Activated T-helper 2 cell treated with anti-CD3 and anti-CD28 coated beads, Interferon-gamma antibody, Interleukin-2, Interleukin-4, amounts not matched to agents 10 μg/mL and 5 μg/mL and 100 μg/mL, durations not matched to agents 14 hours and 24 hours and 36 hours (primary cell): ENCODE data around the gene PRRT4. TPM values are rescaled to one million over a fixed set of nuclear protein-coding genes. Genes with fewer than 3 reads are reported as not detected.
A peak's percentile ranks its signal among the peaks of the same experiment; 100 is the strongest.

Experiments
- DNase-seq: peaks from one replicate; pipeline ENCODE4 v3.0.0; 2021; ENCODE audit warnings: low spot score
- H3K27ac Mint-ChIP-seq: one replicate; pipeline ENCODE4 v1.8.0; 2021; ENCODE audit warnings: mixed read lengths
- H3K27me3 Mint-ChIP-seq: one replicate; pipeline ENCODE4 v1.8.0; 2021; ENCODE audit warnings: low read depth, mixed read lengths
- H3K36me3 Mint-ChIP-seq: one replicate; pipeline ENCODE4 v1.8.0; 2021; ENCODE audit warnings: low read depth, mixed read lengths
- H3K4me1 Mint-ChIP-seq: one replicate; pipeline ENCODE4 v1.8.0; 2021; ENCODE audit warnings: low read depth, mixed read lengths
- H3K4me3 Mint-ChIP-seq: one replicate; pipeline ENCODE4 v1.8.0; 2021; ENCODE audit warnings: low read depth, mild to moderate bottlenecking, moderate library complexity, mixed read lengths
- H3K9me3 Mint-ChIP-seq: one replicate; pipeline ENCODE4 v1.8.0; 2021; ENCODE audit warnings: mixed read lengths
- intact Hi-C: fragments of 100-400 bp; cut with micrococcal nuclease; formaldehyde crosslinking; loops from one replicate; pipeline ENCODE4 v1.15.1; 2023
- total RNA-seq: library from RNA; stranded (reverse); gene quantifications from 2 replicates; pipeline ENCODE4 v1.2.3, GENCODE V29; 2022

Gene PRRT4
- total RNA-seq, 1 donor from 2014 or later = 0.55 TPM

DNA sequence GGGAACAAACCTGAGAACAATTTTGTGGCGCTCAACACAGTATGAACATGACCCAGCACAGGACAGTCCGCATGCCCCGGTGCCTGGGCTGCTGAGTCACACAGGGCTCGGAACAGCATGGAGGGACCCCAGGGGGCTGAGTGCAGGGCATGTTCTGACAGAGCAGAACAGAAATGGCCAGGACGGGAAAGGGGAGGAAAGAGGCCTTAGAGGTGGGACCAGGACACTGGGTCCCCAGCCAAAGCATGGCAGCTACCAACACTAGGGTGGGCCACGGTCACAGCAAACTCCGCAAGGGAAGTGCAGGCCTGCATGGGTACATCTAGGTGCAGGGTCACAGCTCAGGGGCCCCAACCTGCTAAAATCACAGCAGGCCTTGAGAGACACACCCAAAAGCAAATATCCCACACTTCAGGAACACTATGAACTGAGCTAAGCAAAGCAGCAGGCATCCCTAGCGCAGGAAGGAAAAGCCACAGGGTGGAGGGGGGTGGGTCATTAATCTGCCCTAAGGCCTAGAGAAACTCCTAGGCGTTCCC lies 42.7 kb upstream of the PRRT4 start:
- intact Hi-C loops = no loop called here
- no peaks in the 10 kb centered on the region for H3K27me3 Mint-ChIP-seq
- H3K9me3 Mint-ChIP-seq = no peaks in the 10 kb centered on the region
- peaks cover 42% of the 10 kb centered on the region for H3K36me3 Mint-ChIP-seq
- H3K4me3 Mint-ChIP-seq = peak overlapping the region; percentile 91
- H3K27ac Mint-ChIP-seq = peak overlapping the region; percentile 55
- peaks cover 40% of the 10 kb centered on the region for H3K4me1 Mint-ChIP-seq
- DNase-seq = no peak

DNA sequence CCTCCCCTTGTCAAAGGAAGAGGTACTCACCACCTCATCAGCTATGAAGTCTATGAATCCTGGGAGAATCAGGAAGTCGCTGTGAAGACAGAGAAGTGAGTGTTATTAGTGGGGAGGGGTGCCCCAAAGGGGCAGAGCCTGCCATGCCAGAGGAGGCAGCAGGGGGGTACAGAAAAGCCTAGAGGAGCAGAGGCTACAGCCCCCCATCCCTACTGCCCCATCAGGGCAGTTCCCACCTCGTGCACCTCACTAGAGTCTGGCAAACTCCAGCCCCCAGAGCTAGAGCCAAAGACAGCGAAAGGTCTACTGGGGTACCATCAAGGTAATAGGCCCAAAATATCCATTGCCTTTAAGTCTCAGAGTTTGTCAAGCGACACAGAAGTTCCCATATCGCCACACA lies 42.2 kb upstream of the PRRT4 start:
- Mint-ChIP-seq H3K36me3 (peaks cover 42% of the 10 kb centered on the region), H3K4me1 (peaks cover 35% of the 10 kb centered on the region), H3K4me3 (peak overlapping the region; percentile 91), H3K9me3 (no peaks in the 10 kb centered on the region), H3K27ac (no peak overlapping the region), H3K27me3 (no peaks in the 10 kb centered on the region)
- intact Hi-C loops = no loop called here
- no peak for DNase-seq

DNA sequence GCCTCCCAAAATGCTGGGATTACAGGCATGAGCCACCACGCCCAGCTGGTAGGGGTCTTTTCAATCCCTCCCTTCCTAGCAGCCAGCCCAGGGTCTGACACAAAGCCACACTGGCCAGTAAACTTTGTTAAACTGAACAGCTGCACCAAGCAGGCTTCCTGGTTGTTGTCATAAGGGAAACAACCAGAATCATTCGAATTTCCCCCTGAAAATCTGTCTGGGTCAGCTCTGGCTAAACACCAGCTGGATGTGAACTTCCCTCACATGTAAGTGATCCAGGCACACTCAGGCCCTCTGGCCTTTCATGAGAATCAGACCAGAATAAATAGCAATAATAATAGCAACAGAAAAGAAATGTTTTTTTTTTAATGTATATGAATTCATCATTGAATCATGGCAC lies 40.9 kb upstream of the PRRT4 start:
- no peak overlapping the region for H3K4me3 Mint-ChIP-seq
- no peaks in the 10 kb centered on the region for H3K27me3 Mint-ChIP-seq
- no peak for DNase-seq
- intact Hi-C loops = no loop called here
- H3K4me1 Mint-ChIP-seq = peaks cover 29% of the 10 kb centered on the region
- no peak overlapping the region for H3K27ac Mint-ChIP-seq
- no peaks in the 10 kb centered on the region for H3K9me3 Mint-ChIP-seq
- H3K36me3 Mint-ChIP-seq = peaks cover 54% of the 10 kb centered on the region

DNA sequence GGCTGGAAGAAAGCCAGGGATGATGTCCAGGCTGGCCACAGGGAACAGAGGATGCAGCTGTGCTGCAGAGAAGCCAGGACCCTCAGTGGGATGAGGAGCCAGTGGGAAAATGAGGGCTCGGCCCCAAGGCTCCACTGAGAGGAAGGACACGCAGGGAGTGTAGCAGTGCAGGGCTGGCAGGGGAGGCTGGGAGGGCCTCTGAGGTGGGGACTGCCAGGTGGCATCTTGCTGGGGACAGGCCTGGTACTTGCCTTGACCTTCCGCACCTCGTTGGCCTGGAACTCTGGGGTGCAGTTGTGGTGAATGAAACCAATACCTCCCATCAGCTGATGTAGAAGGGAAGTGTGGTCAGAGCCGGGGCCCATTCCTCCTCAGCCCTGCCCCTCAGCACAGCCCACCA lies 39.1 kb upstream of the PRRT4 start:
- H3K4me1 Mint-ChIP-seq = peaks cover 21% of the 10 kb centered on the region

DNA sequence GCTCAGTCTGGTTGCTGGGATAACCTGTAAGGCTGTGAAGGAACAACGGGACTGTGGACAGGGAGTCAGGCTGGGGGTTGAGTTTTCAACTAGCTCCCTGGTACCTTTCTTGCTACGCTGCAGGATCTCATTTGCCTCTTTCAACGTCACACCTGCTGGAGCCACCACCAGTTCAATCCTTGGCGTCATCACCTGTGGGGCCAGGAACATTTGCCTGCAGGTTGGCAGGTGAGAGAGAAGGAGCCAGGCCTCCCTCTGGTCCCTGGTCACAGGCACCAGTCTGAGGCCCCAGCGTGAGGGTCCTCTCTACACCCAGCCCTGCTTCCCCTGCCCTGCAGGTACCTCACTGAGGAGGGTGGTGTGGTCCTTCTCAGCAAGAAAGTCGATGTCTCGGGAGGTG lies 38.5 kb upstream of the PRRT4 start:
- H3K27me3 Mint-ChIP-seq = no peaks in the 10 kb centered on the region
- intact Hi-C loops = no loop called here
- no peak overlapping the region for H3K27ac Mint-ChIP-seq
- H3K36me3 Mint-ChIP-seq = peaks cover 66% of the 10 kb centered on the region
- no peak for DNase-seq
- H3K9me3 Mint-ChIP-seq = no peaks in the 10 kb centered on the region
- peaks cover 20% of the 10 kb centered on the region for H3K4me1 Mint-ChIP-seq
- no peak overlapping the region for H3K4me3 Mint-ChIP-seq

More for the DNA sequence above, 39.1 kb upstream of the PRRT4 start:
- DNase-seq = no peak
- H3K27ac Mint-ChIP-seq = no peak overlapping the region
- intact Hi-C loops = no loop called here
- no peaks in the 10 kb centered on the region for H3K27me3 Mint-ChIP-seq
- no peaks in the 10 kb centered on the region for H3K9me3 Mint-ChIP-seq
- H3K36me3 Mint-ChIP-seq = peaks cover 67% of the 10 kb centered on the region
- H3K4me3 Mint-ChIP-seq = no peak overlapping the region

DNA sequence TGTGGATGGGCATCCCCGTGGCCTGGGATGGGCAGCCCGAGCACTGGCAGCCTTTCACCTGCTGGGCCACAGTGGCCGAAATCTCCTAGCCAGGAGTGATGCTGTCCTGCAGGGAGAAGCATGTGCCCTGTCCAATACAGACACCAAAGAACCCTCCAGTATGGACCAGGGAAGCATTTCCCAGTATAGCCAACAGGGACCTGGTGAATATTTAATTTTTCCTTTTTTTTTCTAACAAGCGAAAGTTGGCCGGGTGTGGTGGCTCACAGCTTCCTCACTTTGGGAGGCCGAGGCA lies 37.3 kb upstream of the PRRT4 start:
- no peak overlapping the region for H3K4me3 Mint-ChIP-seq
- H3K27ac Mint-ChIP-seq = no peak overlapping the region
- no peaks in the 10 kb centered on the region for H3K27me3 Mint-ChIP-seq
- no peak for DNase-seq
- intact Hi-C loops = loop anchor here (1.0 kb wide), 1 partner anchor 27 kb away; no protein-coding TSS in a partner anchor
- H3K36me3 Mint-ChIP-seq = peaks cover 57% of the 10 kb centered on the region
- H3K9me3 Mint-ChIP-seq = no peaks in the 10 kb centered on the region
- peaks cover 9% of the 10 kb centered on the region for H3K4me1 Mint-ChIP-seq

DNA sequence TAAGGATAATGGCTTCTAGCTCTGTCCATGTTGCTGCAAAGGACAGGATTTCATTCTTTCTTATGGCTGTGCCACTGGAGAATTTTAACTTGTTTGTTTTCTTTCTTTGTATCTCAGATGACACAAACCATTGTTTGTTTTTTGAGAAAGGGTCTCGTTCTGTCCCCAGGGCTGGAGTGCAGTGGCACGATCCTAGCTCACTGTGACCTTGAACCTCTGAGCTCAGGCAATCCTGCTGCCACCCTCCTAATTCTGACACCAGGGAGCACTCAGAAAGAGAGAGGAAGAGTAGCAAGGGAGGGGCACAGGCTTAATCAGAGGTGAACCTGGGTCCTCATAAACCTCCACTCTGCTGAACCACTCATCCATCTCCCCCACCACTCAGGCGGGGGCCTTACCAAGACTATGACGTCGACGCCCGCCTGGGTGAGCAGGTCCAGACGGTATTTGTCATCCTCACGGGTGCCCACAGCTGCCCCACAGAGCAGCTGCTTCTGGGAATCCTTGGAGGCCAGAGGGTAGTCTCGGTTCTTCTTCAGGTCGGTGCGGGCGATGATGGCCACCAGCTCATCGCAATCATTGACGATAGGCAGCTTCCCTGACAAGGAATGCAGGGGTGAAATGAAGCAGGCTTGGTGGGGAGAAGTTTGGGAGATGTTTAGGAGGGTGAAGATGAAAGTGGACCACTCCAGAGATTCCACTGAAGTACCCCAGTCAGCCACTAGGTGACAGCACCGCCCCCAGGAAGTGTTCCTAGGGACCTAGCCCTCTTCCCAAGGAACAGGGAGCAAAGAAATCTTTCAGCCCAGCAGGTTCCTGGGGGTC lies 36.7 kb upstream of the PRRT4 start:
- Mint-ChIP-seq H3K4me1 (peaks cover 5% of the 10 kb centered on the region), H3K4me3 (no peak overlapping the region), H3K27me3 (no peaks in the 10 kb centered on the region), H3K9me3 (no peaks in the 10 kb centered on the region), H3K36me3 (peaks cover 52% of the 10 kb centered on the region), H3K27ac (no peak overlapping the region)
- intact Hi-C loops = loop anchor here (1.0 kb wide), 1 partner anchor 27 kb away; no protein-coding TSS in a partner anchor
- no peak for DNase-seq

DNA sequence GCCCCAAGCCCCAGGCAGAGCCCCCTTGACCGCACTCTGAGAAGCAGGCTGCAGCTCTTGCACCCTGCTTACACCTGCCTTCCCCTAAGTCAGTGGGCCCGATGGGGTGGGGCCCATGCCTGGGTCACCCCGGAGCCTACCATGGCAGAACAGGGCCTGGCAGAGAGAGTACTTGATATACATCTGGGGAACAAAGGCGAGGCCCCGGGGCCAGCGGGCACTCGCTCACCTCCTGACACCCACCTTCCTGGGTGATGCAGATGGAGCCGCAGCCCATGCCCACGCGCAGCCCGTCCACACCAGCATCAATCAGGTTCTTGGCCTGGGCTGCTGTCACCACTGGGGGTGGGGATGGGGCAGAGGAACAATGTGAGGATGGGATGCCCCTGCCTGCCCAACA lies 34.9 kb upstream of the PRRT4 start:
- intact Hi-C loops = no loop called here
- DNase-seq = no peak
- H3K27ac Mint-ChIP-seq = no peak overlapping the region
- no peaks in the 10 kb centered on the region for H3K27me3 Mint-ChIP-seq
- no peak overlapping the region for H3K4me3 Mint-ChIP-seq
- no peaks in the 10 kb centered on the region for H3K4me1 Mint-ChIP-seq
- peaks cover 41% of the 10 kb centered on the region for H3K36me3 Mint-ChIP-seq
- no peaks in the 10 kb centered on the region for H3K9me3 Mint-ChIP-seq

DNA sequence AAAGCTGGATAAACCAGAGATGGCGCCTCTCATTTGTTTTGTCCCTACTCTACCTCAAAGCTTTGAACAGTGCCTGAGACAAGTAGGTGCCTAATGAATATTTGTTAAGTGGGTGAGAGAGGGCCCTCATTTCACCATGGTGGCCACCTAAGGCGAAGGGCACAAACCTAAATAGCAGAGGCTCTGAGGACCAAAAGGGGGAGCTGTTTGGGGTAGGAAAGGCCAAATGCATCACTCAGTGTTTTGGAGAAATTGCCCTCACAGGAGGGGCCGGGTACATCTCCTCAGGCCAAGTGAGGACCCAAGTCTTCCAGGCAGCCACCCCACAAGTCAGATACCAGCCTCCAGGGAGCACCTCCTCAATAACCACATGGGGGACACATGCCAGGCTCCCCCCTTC lies 34.3 kb upstream of the PRRT4 start:
- Mint-ChIP-seq H3K4me3 (no peak overlapping the region), H3K9me3 (no peaks in the 10 kb centered on the region), H3K4me1 (no peaks in the 10 kb centered on the region), H3K36me3 (peaks cover 35% of the 10 kb centered on the region), H3K27ac (no peak overlapping the region), H3K27me3 (no peaks in the 10 kb centered on the region)
- no peak for DNase-seq
- intact Hi-C loops = no loop called here

DNA sequence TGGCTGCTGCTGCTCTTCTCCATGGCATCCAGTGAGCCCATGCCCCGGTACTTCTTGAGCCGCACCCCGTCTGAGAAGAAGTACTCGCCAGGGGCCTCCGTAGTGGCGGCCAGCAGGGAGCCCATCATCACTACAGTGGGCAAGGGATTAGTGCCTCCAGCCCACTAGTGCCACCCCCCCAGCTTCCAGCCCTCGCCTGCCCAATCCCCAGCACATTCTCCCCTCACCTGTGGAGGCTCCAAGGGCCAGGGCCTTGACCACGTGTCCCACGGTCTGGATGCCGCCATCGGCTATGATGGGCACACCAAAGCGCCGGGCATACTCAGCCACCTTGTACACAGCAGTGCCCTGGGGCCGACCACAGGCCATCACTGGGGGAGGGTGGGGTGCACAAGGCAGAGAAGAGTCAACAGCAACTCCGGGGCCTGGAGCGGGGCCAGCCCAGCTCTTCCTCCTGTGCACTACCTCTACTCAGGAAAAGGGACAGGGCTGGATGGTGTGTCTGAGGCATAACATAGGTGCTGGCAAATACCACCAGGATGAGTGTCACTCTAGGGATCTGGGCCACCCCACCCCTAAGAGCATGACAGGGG lies 33.5 kb upstream of the PRRT4 start:
- DNase-seq = no peak
- no peak overlapping the region for H3K4me3 Mint-ChIP-seq
- H3K36me3 Mint-ChIP-seq = peaks cover 31% of the 10 kb centered on the region
- H3K27me3 Mint-ChIP-seq = no peaks in the 10 kb centered on the region
- intact Hi-C loops = no loop called here
- no peaks in the 10 kb centered on the region for H3K9me3 Mint-ChIP-seq
- no peaks in the 10 kb centered on the region for H3K4me1 Mint-ChIP-seq
- no peak overlapping the region for H3K27ac Mint-ChIP-seq

DNA sequence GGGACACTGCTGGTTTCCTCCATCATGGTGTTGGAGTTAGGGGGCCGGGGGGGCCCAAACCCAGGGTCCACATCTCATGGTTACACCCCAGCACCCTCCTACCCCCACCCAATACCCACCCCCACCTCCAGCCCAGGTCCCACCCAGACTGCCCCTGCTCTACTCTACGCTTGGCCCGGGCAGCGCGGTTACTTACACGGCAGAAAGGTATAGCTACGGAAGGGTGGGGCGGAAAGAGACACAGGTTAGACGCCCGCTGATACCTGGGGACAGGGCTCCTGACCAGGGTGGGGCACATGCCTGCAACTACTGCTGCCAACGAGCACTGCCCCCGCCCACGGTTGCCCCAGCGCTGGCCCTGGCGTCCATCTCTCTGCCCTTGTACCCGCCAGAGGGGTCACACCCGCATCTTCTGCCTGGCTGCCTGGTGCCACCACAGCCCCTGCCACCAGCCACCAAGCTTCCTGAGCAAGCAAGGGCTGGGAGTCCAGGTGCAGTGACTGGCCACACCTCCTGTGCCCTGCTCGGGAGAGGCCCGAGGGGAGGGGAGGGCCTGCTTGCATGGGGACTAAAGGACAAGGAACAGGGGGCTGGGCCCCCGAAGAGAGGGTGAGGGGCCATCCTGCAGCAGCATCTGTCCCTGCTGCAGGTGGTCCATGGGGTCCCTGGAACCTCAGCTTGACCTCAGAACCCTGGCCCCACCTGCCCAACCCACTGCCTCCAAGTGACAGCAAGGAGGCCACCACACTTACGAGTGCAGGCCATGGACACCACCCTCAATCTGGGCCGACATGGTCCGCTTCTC lies 32.2 kb upstream of the PRRT4 start:
- Mint-ChIP-seq H3K27ac (no peak overlapping the region), H3K27me3 (no peaks in the 10 kb centered on the region), H3K4me1 (no peaks in the 10 kb centered on the region), H3K4me3 (no peak overlapping the region), H3K9me3 (no peaks in the 10 kb centered on the region), H3K36me3 (peaks cover 25% of the 10 kb centered on the region)
- no peak for DNase-seq
- intact Hi-C loops = no loop called here

DNA sequence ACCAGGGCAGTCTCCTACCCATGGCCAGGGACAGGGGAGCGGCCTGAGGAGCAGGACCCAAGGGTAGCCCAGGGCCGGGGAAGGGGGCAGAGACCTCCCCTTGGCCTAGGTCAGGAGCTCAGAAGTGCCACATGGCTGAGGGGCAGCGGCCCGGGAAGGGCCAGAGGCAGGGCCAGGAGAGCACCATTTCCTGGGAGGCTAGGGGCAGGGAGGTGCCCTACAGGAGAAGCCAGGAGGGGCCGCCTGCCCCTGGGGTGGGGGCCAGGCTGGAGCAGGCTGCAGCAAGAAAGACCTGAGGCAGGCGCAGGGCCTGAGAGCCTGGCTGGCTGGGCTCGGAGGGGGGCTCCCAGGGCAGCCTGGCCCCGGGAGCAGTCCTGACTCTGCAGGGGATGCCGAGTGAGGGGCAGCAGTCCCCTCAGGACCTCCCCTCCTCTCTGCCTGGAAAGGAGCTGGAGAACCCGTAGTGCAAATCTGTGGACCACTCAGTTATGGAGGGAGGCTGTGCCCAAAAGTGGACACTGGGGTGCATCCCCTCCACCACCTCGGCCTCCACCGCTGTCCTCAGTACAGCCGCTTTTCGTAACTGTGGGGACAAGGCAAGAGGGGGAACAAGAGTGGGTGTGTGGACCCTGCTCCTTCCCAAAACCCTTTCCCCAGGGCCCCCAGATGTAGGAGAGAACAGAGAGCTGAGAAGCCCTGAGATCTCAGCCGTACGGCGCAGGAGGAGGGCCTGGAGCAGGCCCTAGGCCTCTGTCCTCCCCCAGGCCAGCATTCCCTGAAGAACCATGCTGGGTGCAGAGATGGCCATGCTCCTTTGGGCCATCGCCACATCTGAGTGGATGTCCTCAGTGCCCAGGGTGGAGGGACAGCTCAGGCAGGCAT lies 31.2 kb upstream of the PRRT4 start:
- intact Hi-C loops = no loop called here
- DNase-seq = no peak
- H3K27me3 Mint-ChIP-seq = peaks cover 1% of the 10 kb centered on the region
- H3K4me1 Mint-ChIP-seq = no peaks in the 10 kb centered on the region
- no peak overlapping the region for H3K4me3 Mint-ChIP-seq
- peaks cover 16% of the 10 kb centered on the region for H3K36me3 Mint-ChIP-seq
- no peak overlapping the region for H3K27ac Mint-ChIP-seq
- no peaks in the 10 kb centered on the region for H3K9me3 Mint-ChIP-seq
